K562 (cell line): ENCODE data around the gene GRXCR1. TPM values are rescaled to one million over a fixed set of nuclear protein-coding genes. Genes with fewer than 3 reads are reported as not detected.

Experiments
- ATAC-seq: fragments of 200-7000 bp; cut with Tn5 transposase; 3 replicates; pipeline ENCODE4 v1.9.1; 2020; ENCODE audit warnings: moderate library complexity
- BruUV-seq: library from RNA; stranded (reverse); fragments of 400-500 nt; replicated peaks from 2 replicates; lab custom pipeline; 2021; lab: Mats Ljungman, UMichigan
- CTCF ChIA-PET: fragments of 300-600 bp; formaldehyde crosslinking; extraction: SDS; loops from one replicate; lab custom pipeline; 2021; ENCODE audit warnings: low intra/inter-chr PET ratio; lab: Yijun Ruan, JAX
- POLR2A ChIA-PET: fragments of 300-600, 350-650 bp; sonication (Branson Sonifier 250); formaldehyde crosslinking; extraction: SDS; loops from one replicate; lab custom pipeline; 2021; ENCODE audit warnings: antibody characterized with exemption, inconsistent platforms; lab: Yijun Ruan, JAX
- DNase-seq, 4 experiments: peaks; one replicate each; pipeline versions ENCODE4 v3.0.0 to v3.0.0-alpha.2; 2011 to 2018; ENCODE audit warnings: low spot score in 3 of 4, mixed read lengths in 3 of 4; ENCODE audit errors: extremely low read depth in 1 of 4
- FAIRE-seq: peaks from 2 replicates; lab custom pipeline; 2011; peaks lifted over from hg19 to GRCh38; lab: Jason Lieb, UNC
- H2AFZ ChIP-seq: 2 replicates; pipeline ENCODE4 v1.6.0; 2011; ENCODE audit warnings: low read depth, low read length, control low read depth, inconsistent platforms
- H3K27ac ChIP-seq: fragments of 200-600 bp; 3 replicates; pipeline ENCODE4 v1.8.0; 2011; ENCODE audit warnings: low read depth, mild to moderate bottlenecking, control low read depth, inconsistent platforms, low read length, moderate library complexity, mixed read lengths; ENCODE audit errors: extremely low read depth
- H3K27me3 ChIP-seq, 2 experiments: fragments of 300-600 bp in 1 of 2; 2 replicates in 1 of 2; 3 replicates in 1 of 2; pipeline versions ENCODE4 v1.6.0 to v1.8.0; 2011; ENCODE audit warnings: inconsistent platforms in 2 of 2, low read length in 2 of 2, mild to moderate bottlenecking in 1 of 2, mixed read lengths in 1 of 2, moderate library complexity in 1 of 2; ENCODE audit not compliant: control insufficient read depth in 2 of 2, insufficient read depth in 2 of 2
- H3K36me3 ChIP-seq: fragments of 300-600 bp; 3 replicates; pipeline ENCODE4 v1.8.0; 2011; ENCODE audit warnings: mild to moderate bottlenecking, low read length, inconsistent platforms; ENCODE audit not compliant: control insufficient read depth, insufficient read depth
- H3K4me1 ChIP-seq, 2 experiments: fragments of 200-600 bp in 1 of 2; replicated peaks in 1 of 2; 2 replicates in 1 of 2; 3 replicates in 1 of 2; pipeline versions ENCODE4 v1.5.1 to v1.8.0; 2011; ENCODE audit warnings: inconsistent platforms in 2 of 2, low read length in 2 of 2, mild to moderate bottlenecking in 1 of 2, mixed read lengths in 1 of 2, moderate library complexity in 1 of 2; ENCODE audit not compliant: control insufficient read depth in 2 of 2, insufficient read depth in 2 of 2
- H3K4me2 ChIP-seq: 2 replicates; pipeline ENCODE4 v1.6.1; 2011; ENCODE audit warnings: low read length, control low read depth, inconsistent platforms, mixed read lengths; ENCODE audit not compliant: insufficient read depth
- H3K4me3 ChIP-seq: fragments of 200-600 bp; sonication (generic), shearing (Covaris generic); 2 replicates; pipeline ENCODE4 v1.5.1; 2016; ENCODE audit warnings: control low read depth, inconsistent platforms
- H3K79me2 ChIP-seq: fragments of 200-600 bp; 3 replicates; pipeline ENCODE4 v1.8.0; 2011; ENCODE audit warnings: low read length, inconsistent platforms; ENCODE audit not compliant: control insufficient read depth, insufficient read depth
- H3K9ac ChIP-seq, 2 experiments: 2 replicates each; pipeline versions ENCODE4 v1.6.0 to v1.6.1; 2011; ENCODE audit warnings: low read depth in 2 of 2, low read length in 2 of 2, control low read depth in 1 of 2, inconsistent platforms in 1 of 2, mild to moderate bottlenecking in 1 of 2, mixed read lengths in 1 of 2; ENCODE audit not compliant: insufficient read depth in 1 of 2
- H3K9me1 ChIP-seq: one replicate; pipeline ENCODE4 v1.6.0; 2011; ENCODE audit warnings: inconsistent platforms, mild to moderate bottlenecking, low read length, moderate library complexity; ENCODE audit not compliant: control insufficient read depth, insufficient read depth
- H3K9me3 ChIP-seq: replicated peaks from 2 replicates; pipeline ENCODE4 v1.5.1; 2011; ENCODE audit warnings: low read depth, low read length, inconsistent platforms; ENCODE audit not compliant: control insufficient read depth, insufficient read depth
- H4K20me1 ChIP-seq: replicated peaks from 2 replicates; pipeline ENCODE4 v1.6.1; 2011; ENCODE audit warnings: low read length, inconsistent platforms, mixed read lengths; ENCODE audit not compliant: control insufficient read depth, insufficient read depth
- ARID1B ChIP-seq: fragments of 450-650 bp; IDR thresholded peaks from 2 replicates; pipeline ENCODE4 v1.6.1; 2016; ENCODE audit warnings: antibody characterized with exemption, mild to moderate bottlenecking, inconsistent platforms
- BRCA1 ChIP-seq, 2 experiments: fragments of 450-650 bp in 1 of 2; sonication (generic) in 1 of 2; formaldehyde crosslinking in 1 of 2; IDR thresholded peaks; 2 replicates each; pipeline versions ENCODE4 v1.5.0 to v1.6.1; 2017 to 2020; ENCODE audit warnings: mild to moderate bottlenecking in 1 of 2, missing genetic modification reagents in 1 of 2
- CREBBP ChIP-seq: IDR thresholded peaks from one replicate; pipeline ENCODE4 v1.6.1; 2012; ENCODE audit warnings: low read depth, mild to moderate bottlenecking, control low read depth, inconsistent platforms, low read length
- EGR1 ChIP-seq: fragments of 450-650 bp; conservative IDR thresholded peaks from 2 replicates; pipeline ENCODE4 v1.6.1; 2017; ENCODE audit warnings: mild to moderate bottlenecking
- ERF ChIP-seq: fragments of 450-650 bp; formaldehyde crosslinking; IDR thresholded peaks from 2 replicates; pipeline ENCODE4 v1.4.0; 2020; ENCODE audit warnings: mild to moderate bottlenecking, mixed read lengths
- GATAD2B ChIP-seq: fragments of 450-650 bp; IDR thresholded peaks from 2 replicates; pipeline ENCODE4 v1.6.1; 2017; ENCODE audit warnings: mild to moderate bottlenecking, borderline replicate concordance
- KLF16 ChIP-seq: IDR thresholded peaks from 2 replicates; pipeline ENCODE4 v1.6.1; 2016; ENCODE audit warnings: antibody characterized with exemption
- MEIS2 ChIP-seq: fragments of 450-650 bp; IDR thresholded peaks from 2 replicates; pipeline ENCODE4 v1.6.1; 2014; ENCODE audit warnings: mild to moderate bottlenecking; ENCODE audit not compliant: partially characterized antibody
- POLR3A ChIP-seq: IDR thresholded peaks from 2 replicates; pipeline ENCODE4 v1.6.1; 2011; ENCODE audit warnings: borderline replicate concordance, mild to moderate bottlenecking, moderate library complexity; ENCODE audit not compliant: insufficient read length, insufficient read depth; ENCODE audit errors: extremely low read depth
- POU5F1 ChIP-seq: fragments of 150-350 bp; IDR thresholded peaks from 2 replicates; pipeline ENCODE4 v1.6.1; 2014; ENCODE audit warnings: borderline replicate concordance, low read length, low read depth, mild to moderate bottlenecking; ENCODE audit not compliant: partially characterized antibody
- PRPF4 ChIP-seq: fragments of 200-400 bp; formaldehyde crosslinking; IDR thresholded peaks from one replicate; pipeline ENCODE4 v1.6.1; 2017; ENCODE audit warnings: low read length, low read depth, mild to moderate bottlenecking; ENCODE audit not compliant: insufficient read depth, poor library complexity, severe bottlenecking
- RBM22 ChIP-seq: fragments of 200-400 bp; formaldehyde crosslinking; IDR thresholded peaks from 2 replicates; pipeline ENCODE4 v1.6.1; 2018; ENCODE audit warnings: low read length, low read depth; ENCODE audit not compliant: poor library complexity, severe bottlenecking
- SLC30A9 ChIP-seq: fragments of 250-450 bp; sonication (Bioruptor Pico); IDR thresholded peaks from 2 replicates; pipeline ENCODE4 v1.8.0; 2022; ENCODE audit warnings: mild to moderate bottlenecking, moderate library complexity
- SRF ChIP-seq, 2 experiments: fragments of 250-450, 450-650 bp in 1 of 2; sonication (Bioruptor Pico) in 1 of 2; sonication (generic) in 1 of 2; formaldehyde crosslinking; IDR thresholded peaks; 2 replicates each; pipeline versions ENCODE4 v1.5.0 to v1.5.1; 2020 to 2022; ENCODE audit warnings: mild to moderate bottlenecking in 1 of 2, missing genetic modification reagents in 1 of 2
- SRSF7 ChIP-seq: fragments of 200-400 bp; formaldehyde crosslinking; optimal IDR thresholded peaks from 2 replicates; pipeline ENCODE3; 2017; ENCODE audit warnings: mild to moderate bottlenecking, low read depth, low read length
- U2AF2 ChIP-seq: fragments of 200-400 bp; formaldehyde crosslinking; optimal IDR thresholded peaks from 2 replicates; pipeline ENCODE3; 2017; ENCODE audit warnings: low read depth, mild to moderate bottlenecking, low read length
- XRCC3 ChIP-seq: fragments of 450-650 bp; IDR thresholded peaks from 2 replicates; pipeline ENCODE4 v1.6.1; 2017; ENCODE audit warnings: mild to moderate bottlenecking, moderate library complexity
- ZFP36 ChIP-seq: fragments of 150-350 bp; IDR thresholded peaks from 2 replicates; pipeline ENCODE4 v1.6.1; 2018; ENCODE audit warnings: low read length, low read depth; ENCODE audit not compliant: partially characterized antibody
- ZNF384 ChIP-seq: IDR thresholded peaks from 2 replicates; pipeline ENCODE4 v1.6.1; 2012; ENCODE audit warnings: low read depth, low read length, improper control_type of control experiment
- ZNF584 ChIP-seq: fragments of 200-800 bp; sonication (Bioruptor generic); IDR thresholded peaks from 2 replicates; pipeline ENCODE4 v1.6.1; 2016; ENCODE audit warnings: low read depth, mild to moderate bottlenecking, missing genetic modification characterization, missing compliant biosample characterization
- in situ Hi-C: fragments of 300-500 bp; cut with MboI; formaldehyde crosslinking; loops from 4 replicates; pipeline ENCODE4 v1.15.0; 2018; ENCODE audit warnings: inconsistent platforms, mixed read lengths
- intact Hi-C: fragments of 100-400 bp; cut with micrococcal nuclease; formaldehyde crosslinking; loops from 2 replicates; pipeline ENCODE4 v1.14.2; 2022
- polyA plus RNA-seq, 8 experiments: library from polyadenylated mRNA; depleted of rRNA in 4 of 8; stranded (reverse) in 5 of 8; unstranded in 3 of 8; fragments of >200 nt; fragmentation: Nextera tagmentation in 2 of 8; fragmentation: Illumina TruSeq in 1 of 8; extraction: Ambion mirVana in 2 of 8; extraction: Trizol in 1 of 8; gene quantifications; 2 replicates each; pipeline versions ENCODE4 v1.2.1 to v1.2.3, GENCODE V29; 2011 to 2014; ENCODE audit warnings: inconsistent platforms in 1 of 8, missing spikeins in 1 of 8
- total RNA-seq, 7 experiments: library from RNA; depleted of rRNA in 6 of 7; stranded (reverse); fragments of >200 nt in 6 of 7; fragmentation: Illumina TruSeq in 2 of 7; extraction: Trizol in 2 of 7; gene quantifications; 2 replicates each; pipeline versions ENCODE4 v1.2.1 to v1.2.3, GENCODE V29; 2011 to 2021; ENCODE audit warnings: low replicate concordance in 1 of 7
- TF ChIP-seq, protein P1 (sequence below): sonication (generic); formaldehyde crosslinking; IDR thresholded peaks from 2 replicates; pipeline ENCODE4 v1.8.1; 2023; ENCODE audit warnings: mild to moderate bottlenecking, missing genetic modification reagents
- TF ChIP-seq, protein P2 (sequence below), 3 experiments: fragments of 200-800 bp in 1 of 3; sonication (Bioruptor generic) in 1 of 3; sonication (generic) in 1 of 3; formaldehyde crosslinking in 1 of 3; IDR thresholded peaks; 2 replicates each; pipeline versions ENCODE4 v1.6.1 to v1.8.0; 2016 to 2022; ENCODE audit warnings: mild to moderate bottlenecking in 2 of 3, missing compliant biosample characterization in 2 of 3, missing genetic modification characterization in 2 of 3, missing genetic modification reagents in 1 of 3

The GRXCR1 gene
- total and polyA plus RNA-seq, 9 of the 15 experiments (the other 6 are each of a cell fraction or from before 2014, with no cell fraction given), result not detected

- TF ChIP-seq MEIS2 (no peak), SRF (CRISPR knock-in tag; IDR thresholded peaks at IDR 0.05) (no peak), ARID1B (no peak), SRSF7 (no peak), XRCC3 (no peak), PRPF4 (no peak), POU5F1 (no peak), ERF (no peak), RBM22 (no peak), SLC30A9 (no peak)
Measured at GRCh38 chr4:43048570-43048969, 156.1 kb downstream of the GRXCR1 start (continued).

- Histone ChIP-seq H3K9me3 (no peaks in the 10 kb centered on the region), H4K20me1 (no peaks in the 10 kb centered on the region), H3K9ac (no peak overlapping the region), H3K27me3 (no peaks in the 10 kb centered on the region), H3K27ac (no peak overlapping the region), H3K4me1 (no peaks in the 10 kb centered on the region), H3K4me2 (no peak overlapping the region), H2AFZ (no peak overlapping the region), H3K36me3 (no peaks in the 10 kb centered on the region), H3K9me1 (no peaks in the 10 kb centered on the region), H3K79me2 (no peaks in the 10 kb centered on the region), H3K4me3 (no peak overlapping the region)
- intact Hi-C loops (no loop called here), in situ Hi-C loops (no loop called here)
- no peak for TF ChIP-seq ZNF584 (CRISPR knock-in tag)
- no peak for TF ChIP-seq KLF16
- TF ChIP-seq, protein P1, sequence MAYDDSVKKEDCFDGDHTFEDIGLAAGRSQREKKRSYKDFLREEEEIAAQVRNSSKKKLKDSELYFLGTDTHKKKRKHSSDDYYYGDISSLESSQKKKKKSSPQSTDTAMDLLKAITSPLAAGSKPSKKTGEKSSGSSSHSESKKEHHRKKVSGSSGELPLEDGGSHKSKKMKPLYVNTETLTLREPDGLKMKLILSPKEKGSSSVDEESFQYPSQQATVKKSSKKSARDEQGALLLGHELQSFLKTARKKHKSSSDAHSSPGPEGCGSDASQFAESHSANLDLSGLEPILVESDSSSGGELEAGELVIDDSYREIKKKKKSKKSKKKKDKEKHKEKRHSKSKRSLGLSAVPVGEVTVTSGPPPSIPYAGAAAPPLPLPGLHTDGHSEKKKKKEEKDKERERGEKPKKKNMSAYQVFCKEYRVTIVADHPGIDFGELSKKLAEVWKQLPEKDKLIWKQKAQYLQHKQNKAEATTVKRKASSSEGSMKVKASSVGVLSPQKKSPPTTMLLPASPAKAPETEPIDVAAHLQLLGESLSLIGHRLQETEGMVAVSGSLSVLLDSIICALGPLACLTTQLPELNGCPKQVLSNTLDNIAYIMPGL (CRISPR knock-in tag), result no peak
- no peak for TF ChIP-seq POLR3A
- TF ChIP-seq, protein P2, sequence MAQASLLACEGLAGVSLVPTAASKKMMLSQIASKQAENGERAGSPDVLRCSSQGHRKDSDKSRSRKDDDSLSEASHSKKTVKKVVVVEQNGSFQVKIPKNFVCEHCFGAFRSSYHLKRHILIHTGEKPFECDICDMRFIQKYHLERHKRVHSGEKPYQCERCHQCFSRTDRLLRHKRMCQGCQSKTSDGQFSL (CRISPR knock-in tag; IDR thresholded peaks at IDR 0.05), result no peak
- TF ChIP-seq, protein P2 (tag; IDR thresholded peaks at IDR 0.05), result no peak
- no peak for TF ChIP-seq BRCA1 (IDR thresholded peaks at IDR 0.05)
- TF ChIP-seq BRCA1 (CRISPR knock-in tag; IDR thresholded peaks at IDR 0.05), result no peak
- no peak for TF ChIP-seq CREBBP
- TF ChIP-seq ZNF384, result no peak
- no peak for TF ChIP-seq ZFP36
- TF ChIP-seq U2AF2, result no peak
- no peak for TF ChIP-seq EGR1
- TF ChIP-seq GATAD2B, result no peak
- BruUV-seq, result no TSS peak
- ATAC-seq (no peak), FAIRE-seq (no peak), DNase-seq (no peak)
- ChIA-PET CTCF (no interaction called here), POLR2A (no interaction called here)
Measured at GRCh38 chr4:43049326-43049725, 156.8 kb downstream of the GRXCR1 start.
